A549 (cell line): ENCODE data around the gene ACTN2.

Experiments
- CTCF ChIP-seq: fragments of >200 bp; sonication (Bioruptor Twin); formaldehyde crosslinking; IDR thresholded peaks from 3 replicates; pipeline ENCODE4 v1.5.1; 2016
- JUNB ChIP-seq: fragments of >200 bp; sonication (Bioruptor Twin); formaldehyde crosslinking; IDR thresholded peaks from 2 replicates; pipeline ENCODE4 v1.6.1; 2016
- POLR2A ChIP-seq: IDR thresholded peaks from 2 replicates; pipeline ENCODE4 v1.6.1; 2012; ENCODE audit warnings: mild to moderate bottlenecking, low read length

- TF ChIP-seq CTCF, result no peak
- TF ChIP-seq POLR2A, result no peak
- no peak for TF ChIP-seq JUNB
Observed at GRCh38 chr1:236657398-236657797, 28.9 kb upstream of the ACTN2 start.
